Cardiac muscle cell (in vitro differentiated cells and primary cell): Measurements from ENCODE around the gene ASCC3. TPM values are rescaled to one million over a fixed set of nuclear protein-coding genes. Genes with fewer than 3 reads are reported as not detected.

Experiments
- DNase-seq, 2 donors: peaks; one replicate each; pipeline versions ENCODE4 v3.0.0 to v3.0.0-alpha.2; 2010 to 2017; ENCODE audit warnings: low read depth in 1 of 2, low spot score in 1 of 2
- H3K27ac ChIP-seq: fragments of 200-600 bp; sonication (generic); 2 replicates; pipeline ENCODE4 v1.5.1; 2016
- H3K27me3 ChIP-seq: fragments of 200-600 bp; sonication (generic); 2 replicates; pipeline ENCODE4 v1.6.0; 2016; ENCODE audit warnings: control low read depth
- H3K36me3 ChIP-seq: fragments of 200-600 bp; sonication (generic); 2 replicates; pipeline ENCODE4 v1.5.1; 2016; ENCODE audit warnings: control low read depth
- H3K4me1 ChIP-seq: fragments of 200-600 bp; sonication (generic); 2 replicates; pipeline ENCODE4 v1.8.1; 2017; ENCODE audit warnings: low read depth, mild to moderate bottlenecking, mixed run types
- H3K4me3 ChIP-seq: fragments of 200-600 bp; sonication (generic); 2 replicates; pipeline ENCODE4 v1.5.1; 2016; ENCODE audit warnings: mild to moderate bottlenecking
- H3K9me3 ChIP-seq: fragments of 200-600 bp; sonication (generic); 2 replicates; pipeline ENCODE4 v1.5.1; 2017; ENCODE audit warnings: low read depth, mild to moderate bottlenecking, control low read depth
- CTCF ChIP-seq: IDR thresholded peaks from 2 replicates; pipeline ENCODE4 v1.5.1; 2012; ENCODE audit warnings: low read depth, mild to moderate bottlenecking, low read length
- polyA plus RNA-seq: library from polyadenylated mRNA; unstranded; fragments of >200 nt; fragmentation: Nextera tagmentation; extraction: Ambion mirVana; gene quantifications from 2 replicates; pipeline ENCODE4 v1.2.1, GENCODE V29; 2016
- total RNA-seq: library from RNA; depleted of rRNA; stranded (reverse); fragments of >200 nt; gene quantifications from 2 replicates; pipeline ENCODE4 v1.2.3, GENCODE V29; 2016

The ASCC3 gene
- total and polyA plus RNA-seq, 2 experiments from 2014 or later: 29.3 to 33.7 TPM

- Histone ChIP-seq H3K4me1 (no peaks in the 10 kb centered on the region), H3K36me3 (no peaks in the 10 kb centered on the region), H3K9me3 (no peaks in the 10 kb centered on the region), H3K4me3 (no peak overlapping the region), H3K27me3 (peaks cover 17% of the 10 kb centered on the region), H3K27ac (no peak overlapping the region)
- TF ChIP-seq CTCF: peak; percentile 71
- peak; percentile 49 to 66 for DNase-seq
Observed at GRCh38 chr6:100479179-100480035, 401.7 kb downstream of the ASCC3 start.

DNA sequence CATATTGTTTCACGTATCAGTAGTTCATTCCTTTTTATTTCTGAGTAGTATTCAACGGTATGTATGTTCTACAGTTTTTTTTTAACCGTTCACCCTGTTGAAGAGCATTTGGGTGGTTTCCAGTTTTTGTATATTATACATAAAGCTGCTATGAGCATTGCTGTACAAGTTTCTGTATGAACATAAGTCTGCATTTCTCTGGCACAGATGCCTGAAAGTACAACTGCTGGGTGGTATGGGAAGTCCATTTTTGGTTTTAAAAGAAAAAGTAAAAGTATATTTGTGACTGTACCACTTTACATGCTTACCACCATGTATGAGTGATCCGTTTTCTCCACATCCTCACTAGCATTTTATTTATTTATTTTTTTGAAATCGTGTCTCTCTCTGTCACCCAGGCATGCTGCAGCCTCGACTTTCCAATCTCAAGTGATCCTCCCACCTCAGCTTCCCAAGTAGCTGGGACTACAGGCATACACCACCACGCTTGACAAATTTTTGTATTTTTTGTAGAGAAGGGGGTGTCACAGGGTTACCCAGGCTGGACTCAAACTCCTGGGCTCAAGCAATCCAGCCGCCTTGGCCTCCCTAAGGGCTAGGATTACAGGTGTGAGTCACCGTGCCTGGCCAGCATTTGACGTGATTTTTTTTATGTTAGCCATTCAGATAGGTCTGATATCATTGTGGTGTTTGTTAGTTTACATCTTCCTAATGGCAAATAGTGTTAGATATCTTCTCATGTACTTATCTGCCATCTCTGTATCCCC lies 405.4 kb downstream of the ASCC3 start:
- no peaks in the 10 kb centered on the region for H3K36me3 ChIP-seq
- peaks cover 54% of the 10 kb centered on the region for H3K27me3 ChIP-seq
- H3K9me3 ChIP-seq: no peaks in the 10 kb centered on the region
- H3K4me1 ChIP-seq: no peaks in the 10 kb centered on the region
- H3K27ac ChIP-seq: no peak overlapping the region
- no peak for DNase-seq
- no peak overlapping the region for H3K4me3 ChIP-seq
- no peak for TF ChIP-seq CTCF

DNA sequence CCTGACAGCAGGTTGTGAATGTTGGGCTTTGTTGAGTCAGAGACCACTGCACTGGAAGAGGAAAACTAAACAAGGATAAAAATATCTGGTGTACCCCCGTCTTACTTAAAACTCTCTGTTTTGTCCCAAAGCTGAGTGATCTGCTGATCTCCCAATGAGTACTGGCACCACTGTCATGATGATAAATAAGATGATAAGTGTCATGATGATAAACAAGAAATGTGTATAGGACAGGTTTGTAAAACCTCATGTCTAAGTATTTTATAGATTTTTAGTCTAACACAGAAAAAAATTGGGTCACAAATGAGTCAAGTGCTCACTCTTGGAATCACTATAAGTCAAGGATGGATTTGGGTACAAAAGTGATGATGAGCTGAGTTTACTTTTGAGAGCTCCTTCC lies 407.9 kb downstream of the ASCC3 start:
- peaks cover 79% of the 10 kb centered on the region for H3K27me3 ChIP-seq

DNA sequence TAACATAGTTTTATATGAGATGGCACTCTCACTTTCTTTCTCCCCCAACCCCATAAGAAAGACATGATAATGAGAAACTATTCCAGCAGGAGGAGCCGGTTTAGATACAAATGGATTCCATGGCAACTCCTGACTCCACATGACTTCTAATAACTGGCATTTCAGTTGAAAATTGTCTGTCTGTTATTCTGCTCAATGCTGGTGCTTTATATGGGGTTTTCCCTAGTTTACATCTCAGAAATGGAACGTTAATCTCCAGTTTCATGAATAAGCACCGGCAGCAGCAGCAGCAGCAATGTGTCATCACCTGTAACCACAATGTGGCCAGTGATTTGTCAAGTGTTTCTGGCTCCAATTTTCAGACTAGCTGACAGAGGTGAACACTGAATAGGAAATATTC lies 408.5 kb downstream of the ASCC3 start:
- no peaks in the 10 kb centered on the region for H3K9me3 ChIP-seq
- DNase-seq: no peak
- no peak for TF ChIP-seq CTCF
- H3K4me3 ChIP-seq: no peak overlapping the region
- no peaks in the 10 kb centered on the region for H3K36me3 ChIP-seq
- peaks cover 84% of the 10 kb centered on the region for H3K27me3 ChIP-seq
- no peak overlapping the region for H3K27ac ChIP-seq
- H3K4me1 ChIP-seq: no peaks in the 10 kb centered on the region

More for the DNA sequence above, 407.9 kb downstream of the ASCC3 start:
- H3K36me3 ChIP-seq: no peaks in the 10 kb centered on the region
- H3K27ac ChIP-seq: no peak overlapping the region
- no peaks in the 10 kb centered on the region for H3K9me3 ChIP-seq
- no peak overlapping the region for H3K4me3 ChIP-seq
- TF ChIP-seq CTCF: no peak
- no peaks in the 10 kb centered on the region for H3K4me1 ChIP-seq
- no peak for DNase-seq

DNA sequence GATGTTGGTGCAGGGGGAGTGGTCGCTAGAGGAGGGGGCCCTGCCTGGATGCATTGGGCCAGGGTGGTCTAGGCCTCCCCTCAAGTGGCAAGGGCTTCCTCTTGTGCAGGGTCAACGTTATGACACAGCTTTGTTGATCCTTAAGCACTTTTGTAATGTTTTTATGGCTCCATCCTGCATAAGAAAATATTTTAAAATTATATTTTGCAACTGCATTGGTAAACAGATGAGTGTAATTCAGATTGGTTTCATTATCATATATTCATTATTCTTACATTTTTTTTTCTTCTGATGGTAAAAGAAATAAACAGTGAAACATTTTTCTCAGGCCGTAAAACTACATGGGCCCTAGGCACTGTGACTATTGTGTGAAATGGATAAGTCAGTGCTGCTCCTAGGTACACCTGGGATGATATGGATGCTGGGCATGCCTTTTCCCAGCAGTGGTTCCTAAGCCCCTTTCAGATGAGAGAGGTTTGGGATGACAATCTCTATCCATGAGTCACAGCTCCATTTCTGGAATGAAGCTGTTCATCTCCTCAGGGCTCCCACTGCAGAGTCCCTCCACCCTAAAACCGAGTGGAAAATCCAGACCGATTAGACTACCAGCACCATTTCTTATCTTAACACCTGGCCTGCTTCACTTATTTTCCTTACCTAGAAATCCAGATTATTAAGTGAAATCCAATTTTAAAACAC lies 410.6 kb downstream of the ASCC3 start:
- Histone ChIP-seq H3K27ac (no peak overlapping the region), H3K9me3 (no peaks in the 10 kb centered on the region), H3K36me3 (no peaks in the 10 kb centered on the region), H3K4me3 (no peak overlapping the region), H3K4me1 (no peaks in the 10 kb centered on the region), H3K27me3 (peaks cover 98% of the 10 kb centered on the region)
- no peak for DNase-seq
- no peak for TF ChIP-seq CTCF
